ENCODE data around the gene AZIN2.

The AZIN2 gene

GRCh38 chr1:33070628-33071027, 10.3 kb upstream of the AZIN2 start:
- DNase-seq (no peak), ATAC-seq (ENCODE audit: insufficient read depth, low read depth) (no peak)
- Histone ChIP-seq H4K20me1 (ENCODE audit: insufficient read depth, low read length) (no peaks in the 10 kb centered on the region), H3K79me2 (ENCODE audit: insufficient read depth, low read length) (no peaks in the 10 kb centered on the region), H2AFZ (ENCODE audit: low read depth, low read length) (no peak overlapping the region), H3K4me1 (ENCODE audit: insufficient read depth, low read length) (no peaks in the 10 kb centered on the region), H3K9ac (ENCODE audit: low read depth, low read length) (no peak overlapping the region), H3K27ac (ENCODE audit: low read length) (no peak overlapping the region), H3K36me3 (ENCODE audit: insufficient read depth, low read length) (no peaks in the 10 kb centered on the region), H3K4me3 (ENCODE audit: low read depth in 1 of 2, low read length in 2 of 2) (no peak overlapping the region), H3K9me3 (ENCODE audit: insufficient read depth, low read length, severe bottlenecking) (no peaks in the 10 kb centered on the region), H3K27me3 (ENCODE audit: insufficient read depth, low read length, poor library complexity) (no peaks in the 10 kb centered on the region), H3K4me2 (ENCODE audit: insufficient read depth, low read length) (no peak overlapping the region)
- TF ChIP-seq EZH2 (IDR thresholded peaks at IDR 0.05; ENCODE audit: borderline replicate concordance, low read depth, low read length, severe bottlenecking) (no peak), CTCF (IDR thresholded peaks at IDR 0.05; ENCODE audit: borderline replicate concordance, extremely low read depth, low read length, poor library complexity, severe bottlenecking) (no peak)

- Histone ChIP-seq H3K79me2 (ENCODE audit: insufficient read depth, low read length) (no peaks in the 10 kb centered on the region), H2AFZ (ENCODE audit: low read depth, low read length) (no peak overlapping the region), H3K27me3 (ENCODE audit: insufficient read depth, low read length, poor library complexity) (no peaks in the 10 kb centered on the region), H3K36me3 (ENCODE audit: insufficient read depth, low read length) (no peaks in the 10 kb centered on the region), H3K9me3 (ENCODE audit: insufficient read depth, low read length, severe bottlenecking) (no peaks in the 10 kb centered on the region), H3K4me1 (ENCODE audit: insufficient read depth, low read length) (no peaks in the 10 kb centered on the region), H3K9ac (ENCODE audit: low read depth, low read length) (no peak overlapping the region), H3K4me3 (ENCODE audit: low read depth in 1 of 2, low read length in 2 of 2) (no peak overlapping the region), H4K20me1 (ENCODE audit: insufficient read depth, low read length) (no peaks in the 10 kb centered on the region), H3K27ac (ENCODE audit: low read length) (no peak overlapping the region), H3K4me2 (ENCODE audit: insufficient read depth, low read length) (no peak overlapping the region)
- DNase-seq (no peak), ATAC-seq (ENCODE audit: insufficient read depth, low read depth) (peak; percentile 58; the same call in 2 of the 3 replicates)
- TF ChIP-seq EZH2 (IDR thresholded peaks at IDR 0.05; ENCODE audit: borderline replicate concordance, low read depth, low read length, severe bottlenecking) (no peak), CTCF (IDR thresholded peaks at IDR 0.05; ENCODE audit: borderline replicate concordance, extremely low read depth, low read length, poor library complexity, severe bottlenecking) (no peak)
Measured at GRCh38 chr1:33072707-33073106, 8.2 kb upstream of the AZIN2 start.

- ATAC-seq (ENCODE audit: insufficient read depth, low read depth): no peak
- no peak overlapping the region for H3K27ac ChIP-seq (ENCODE audit: low read length)
Measured at GRCh38 chr1:33074193-33074945, 6.6 kb upstream of the AZIN2 start.

More at GRCh38 chr1:33074193-33074945, 6.6 kb upstream of the AZIN2 start:
- Histone ChIP-seq H3K4me3 (ENCODE audit: low read depth in 1 of 2, low read length in 2 of 2) (no peak overlapping the region), H3K36me3 (ENCODE audit: insufficient read depth, low read length) (no peaks in the 10 kb centered on the region), H3K9me3 (ENCODE audit: insufficient read depth, low read length, severe bottlenecking) (no peaks in the 10 kb centered on the region), H4K20me1 (ENCODE audit: insufficient read depth, low read length) (no peaks in the 10 kb centered on the region), H3K79me2 (ENCODE audit: insufficient read depth, low read length) (no peaks in the 10 kb centered on the region), H3K4me1 (ENCODE audit: insufficient read depth, low read length) (no peaks in the 10 kb centered on the region), H3K27me3 (ENCODE audit: insufficient read depth, low read length, poor library complexity) (no peaks in the 10 kb centered on the region), H3K4me2 (ENCODE audit: insufficient read depth, low read length) (no peak overlapping the region), H3K9ac (ENCODE audit: low read depth, low read length) (no peak overlapping the region), H2AFZ (ENCODE audit: low read depth, low read length) (no peak overlapping the region)
- TF ChIP-seq CTCF (IDR thresholded peaks at IDR 0.05; ENCODE audit: borderline replicate concordance, extremely low read depth, low read length, poor library complexity, severe bottlenecking) (no peak), EZH2 (IDR thresholded peaks at IDR 0.05; ENCODE audit: borderline replicate concordance, low read depth, low read length, severe bottlenecking) (no peak)
- DNase-seq: no peak
